Smooth muscle cell (in vitro differentiated cells): ENCODE data around the gene EPRS1. TPM values are rescaled to one million over a fixed set of nuclear protein-coding genes. Genes with fewer than 3 reads are reported as not detected.

Source experiments
- DNase-seq: peaks from one replicate; lab custom pipeline; 2025; ENCODE audit not compliant: unreplicated experiment; lab: John Stamatoyannopoulos, UW
- H2AFZ ChIP-seq: fragments of 200-600 bp; sonication (generic); 2 replicates; pipeline ENCODE4 v1.6.0; 2016; ENCODE audit warnings: antibody characterized with exemption, low read depth, mild to moderate bottlenecking
- H3F3A ChIP-seq: fragments of 200-600 bp; sonication (generic); 2 replicates; pipeline ENCODE4 v1.6.0; 2017; ENCODE audit warnings: antibody characterized with exemption, low read depth
- H3K27ac ChIP-seq: fragments of 200-600 bp; sonication (generic); 2 replicates; pipeline ENCODE4 v1.5.1; 2016; ENCODE audit warnings: low read depth, mild to moderate bottlenecking
- H3K27me3 ChIP-seq: fragments of 200-600 bp; sonication (generic); 2 replicates; pipeline ENCODE4 v1.6.1; 2016; ENCODE audit warnings: low read depth, mild to moderate bottlenecking
- H3K36me3 ChIP-seq: fragments of 200-600 bp; sonication (generic); 2 replicates; pipeline ENCODE4 v1.5.1; 2016; ENCODE audit warnings: low read depth
- H3K4me1 ChIP-seq: fragments of 200-600 bp; sonication (generic); 2 replicates; pipeline ENCODE4 v1.5.1; 2016; ENCODE audit warnings: low read depth
- H3K4me2 ChIP-seq: fragments of 200-600 bp; sonication (generic); 2 replicates; pipeline ENCODE4 v1.6.0; 2016; ENCODE audit warnings: mild to moderate bottlenecking
- H3K4me3 ChIP-seq: fragments of 200-600 bp; sonication (generic); 2 replicates; pipeline ENCODE4 v1.5.1; 2016; ENCODE audit warnings: mild to moderate bottlenecking
- H3K79me2 ChIP-seq: fragments of 200-600 bp; sonication (generic); 2 replicates; pipeline ENCODE4 v1.6.0; 2016; ENCODE audit warnings: low read depth, mild to moderate bottlenecking
- H3K9ac ChIP-seq: fragments of 200-600 bp; sonication (generic); 2 replicates; pipeline ENCODE4 v1.6.0; 2016; ENCODE audit warnings: low read depth
- H3K9me3 ChIP-seq: fragments of 200-600 bp; sonication (generic); replicated peaks from 2 replicates; pipeline ENCODE4 v1.5.1; 2016; ENCODE audit warnings: low read depth
- H4K20me1 ChIP-seq: fragments of 200-600 bp; sonication (generic); 2 replicates; pipeline ENCODE4 v1.6.0; 2016; ENCODE audit warnings: low read depth
- WGBS: methylation state at CpG from one replicate; pipeline ENCODE4 v1.1.7; 2016; ENCODE audit warnings: low lambda C conversion rate; 5-methylcytosine and 5-hydroxymethylcytosine counted together
- polyA plus RNA-seq: library from polyadenylated mRNA; unstranded; fragments of >200 nt; fragmentation: Nextera tagmentation; extraction: Ambion mirVana; gene quantifications from 2 replicates; pipeline ENCODE4 v1.2.1, GENCODE V29; 2016
- total RNA-seq: library from RNA; depleted of rRNA; stranded (reverse); fragments of >200 nt; gene quantifications from 2 replicates; pipeline ENCODE4 v1.2.3, GENCODE V29; 2014
- TF ChIP-seq, protein P1 (sequence below): fragments of 200-600 bp; sonication (generic); IDR thresholded peaks from 2 replicates; pipeline ENCODE4 v1.5.1; 2017; ENCODE audit warnings: borderline replicate concordance, mild to moderate bottlenecking, antibody characterized with exemption; ENCODE audit not compliant: insufficient read depth, poor library complexity, severe bottlenecking

Gene EPRS1
- total and polyA plus RNA-seq, 2 experiments from 2014 or later = 40.2 to 79.4 TPM

DNA sequence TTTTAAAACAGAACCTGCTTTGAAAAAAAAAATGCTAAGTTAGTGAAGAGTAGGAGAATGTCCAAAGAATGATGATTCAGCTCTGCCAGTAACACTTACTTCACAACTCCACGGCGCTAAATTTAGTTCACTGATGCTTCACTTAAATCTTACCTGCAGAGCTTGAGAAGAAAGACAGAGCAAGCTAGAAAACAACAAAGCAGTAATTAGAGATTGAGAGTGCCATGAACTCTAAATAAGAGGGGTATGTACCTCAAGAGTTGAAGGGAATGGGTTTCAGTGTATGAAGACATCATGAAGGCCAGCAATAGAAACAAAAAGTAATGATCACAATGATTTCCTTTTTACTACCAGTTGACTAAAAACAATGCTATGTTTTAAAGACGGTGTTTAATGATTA lies 32.8 kb downstream of the EPRS1 start:
- no peaks in the 10 kb centered on the region for H3F3A ChIP-seq
- no peaks in the 10 kb centered on the region for H3K9me3 ChIP-seq
- H3K9ac ChIP-seq = no peak overlapping the region
- no peak overlapping the region for H3K4me2 ChIP-seq
- peaks cover 17% of the 10 kb centered on the region for H3K36me3 ChIP-seq
- H3K27ac ChIP-seq = no peak overlapping the region
- no peaks in the 10 kb centered on the region for H3K27me3 ChIP-seq
- no peaks in the 10 kb centered on the region for H3K4me1 ChIP-seq
- WGBS = 71% methylated on average over 3 of the region's 3 CpGs
- TF ChIP-seq, protein P1, sequence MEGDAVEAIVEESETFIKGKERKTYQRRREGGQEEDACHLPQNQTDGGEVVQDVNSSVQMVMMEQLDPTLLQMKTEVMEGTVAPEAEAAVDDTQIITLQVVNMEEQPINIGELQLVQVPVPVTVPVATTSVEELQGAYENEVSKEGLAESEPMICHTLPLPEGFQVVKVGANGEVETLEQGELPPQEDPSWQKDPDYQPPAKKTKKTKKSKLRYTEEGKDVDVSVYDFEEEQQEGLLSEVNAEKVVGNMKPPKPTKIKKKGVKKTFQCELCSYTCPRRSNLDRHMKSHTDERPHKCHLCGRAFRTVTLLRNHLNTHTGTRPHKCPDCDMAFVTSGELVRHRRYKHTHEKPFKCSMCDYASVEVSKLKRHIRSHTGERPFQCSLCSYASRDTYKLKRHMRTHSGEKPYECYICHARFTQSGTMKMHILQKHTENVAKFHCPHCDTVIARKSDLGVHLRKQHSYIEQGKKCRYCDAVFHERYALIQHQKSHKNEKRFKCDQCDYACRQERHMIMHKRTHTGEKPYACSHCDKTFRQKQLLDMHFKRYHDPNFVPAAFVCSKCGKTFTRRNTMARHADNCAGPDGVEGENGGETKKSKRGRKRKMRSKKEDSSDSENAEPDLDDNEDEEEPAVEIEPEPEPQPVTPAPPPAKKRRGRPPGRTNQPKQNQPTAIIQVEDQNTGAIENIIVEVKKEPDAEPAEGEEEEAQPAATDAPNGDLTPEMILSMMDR = no peak
- no peaks in the 10 kb centered on the region for H4K20me1 ChIP-seq
- no peaks in the 10 kb centered on the region for H3K79me2 ChIP-seq
- no peak for DNase-seq
- H2AFZ ChIP-seq = no peak overlapping the region
- no peak overlapping the region for H3K4me3 ChIP-seq

DNA sequence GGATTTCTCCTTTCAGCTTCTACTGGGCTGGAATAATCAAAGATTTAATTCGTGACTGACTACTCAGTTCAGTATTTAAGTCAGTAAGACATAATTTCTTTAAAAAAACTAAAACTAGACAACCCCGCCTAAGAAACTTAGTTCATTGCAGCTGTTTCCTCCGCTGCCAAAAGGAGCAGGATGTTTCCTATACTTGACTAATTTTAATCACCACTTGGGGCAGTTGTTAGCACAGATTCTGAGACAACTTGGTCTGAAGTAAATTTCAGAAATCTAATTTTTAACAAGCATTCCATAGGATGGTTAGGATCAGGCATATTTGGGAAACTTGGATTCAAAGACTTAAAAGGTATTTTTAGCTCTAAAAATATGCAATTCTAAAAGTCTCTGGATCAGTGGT lies 34.0 kb downstream of the EPRS1 start:
- no peaks in the 10 kb centered on the region for H3K9me3 ChIP-seq
- TF ChIP-seq, protein P1 = no peak
- H3K27ac ChIP-seq = no peak overlapping the region
- no peak for DNase-seq
- no peaks in the 10 kb centered on the region for H3K4me1 ChIP-seq
- WGBS = 64% methylated on average over 3 of the region's 3 CpGs
- no peak overlapping the region for H3K4me3 ChIP-seq
- no peak overlapping the region for H3K4me2 ChIP-seq
- no peak overlapping the region for H2AFZ ChIP-seq
- peaks cover 9% of the 10 kb centered on the region for H3K36me3 ChIP-seq
- H3K9ac ChIP-seq = no peak overlapping the region
- H3K79me2 ChIP-seq = no peaks in the 10 kb centered on the region
- no peaks in the 10 kb centered on the region for H3K27me3 ChIP-seq
- H3F3A ChIP-seq = no peaks in the 10 kb centered on the region
- no peaks in the 10 kb centered on the region for H4K20me1 ChIP-seq

DNA sequence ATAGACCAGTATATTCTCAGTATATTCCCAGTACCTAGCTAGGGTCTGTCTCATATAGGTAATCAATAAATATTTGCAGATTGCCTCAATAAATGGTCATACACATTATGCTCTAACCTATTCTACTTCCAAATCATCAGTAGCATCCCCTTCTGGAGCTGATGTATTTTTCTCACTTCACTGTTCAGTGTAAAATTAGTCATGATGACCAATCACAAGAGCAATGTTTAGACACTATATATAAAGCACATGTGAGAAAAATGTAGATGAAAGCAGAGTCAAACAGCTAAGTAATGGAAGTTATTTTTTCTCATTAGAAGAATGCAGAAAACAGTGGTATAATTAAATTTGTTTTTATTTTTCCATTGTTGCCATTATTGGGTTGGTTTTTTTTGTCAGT lies 34.7 kb downstream of the EPRS1 start:
- TF ChIP-seq, protein P1 = no peak
- Histone ChIP-seq H3K4me3 (no peak overlapping the region), H3K36me3 (peaks cover 5% of the 10 kb centered on the region), H3K27me3 (no peaks in the 10 kb centered on the region), H3K9me3 (no peaks in the 10 kb centered on the region), H3K79me2 (no peaks in the 10 kb centered on the region), H3K4me2 (no peak overlapping the region), H2AFZ (no peak overlapping the region), H4K20me1 (no peaks in the 10 kb centered on the region), H3K9ac (no peak overlapping the region), H3K27ac (no peak overlapping the region), H3F3A (no peaks in the 10 kb centered on the region), H3K4me1 (no peaks in the 10 kb centered on the region)
- no peak for DNase-seq

DNA sequence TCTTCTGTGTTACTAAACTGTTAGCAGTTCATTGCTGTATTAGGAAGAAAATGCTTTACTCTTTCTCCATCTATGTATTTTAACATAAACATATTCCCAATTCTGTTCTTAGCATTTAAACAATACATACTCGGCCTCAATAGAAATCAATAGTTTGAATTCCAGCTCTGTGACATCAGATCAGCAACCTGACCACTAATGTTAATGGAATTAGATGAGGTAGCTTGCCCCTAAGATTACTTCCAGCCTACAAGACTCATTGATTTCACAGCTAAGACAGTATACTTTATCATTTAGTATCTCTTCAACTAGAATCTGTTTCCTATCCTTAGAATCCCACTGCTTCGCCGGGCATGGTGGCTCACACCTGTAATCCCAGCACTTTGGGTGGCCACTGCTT lies 38.9 kb downstream of the EPRS1 start:
- Histone ChIP-seq H3K4me3 (no peak overlapping the region), H3F3A (no peaks in the 10 kb centered on the region), H3K79me2 (no peaks in the 10 kb centered on the region), H3K9me3 (no peaks in the 10 kb centered on the region), H3K9ac (no peak overlapping the region), H3K36me3 (peaks cover 35% of the 10 kb centered on the region), H3K27me3 (no peaks in the 10 kb centered on the region), H3K4me1 (no peaks in the 10 kb centered on the region), H3K27ac (no peak overlapping the region), H4K20me1 (no peaks in the 10 kb centered on the region), H3K4me2 (no peak overlapping the region), H2AFZ (no peak overlapping the region)
- no peak for DNase-seq
- TF ChIP-seq, protein P1 = no peak
- 96% methylated on average over 3 of the region's 3 CpGs for WGBS
